ENCODE results near the gene CACHD1. TPM values are rescaled to one million over a fixed set of nuclear protein-coding genes. Genes with fewer than 3 reads are reported as not detected.

The CACHD1 gene
- polyA plus RNA-seq, 2 of the 4 experiments (the other 2 are of a cell fraction), result 0.72 to 1.6 TPM

DNA sequence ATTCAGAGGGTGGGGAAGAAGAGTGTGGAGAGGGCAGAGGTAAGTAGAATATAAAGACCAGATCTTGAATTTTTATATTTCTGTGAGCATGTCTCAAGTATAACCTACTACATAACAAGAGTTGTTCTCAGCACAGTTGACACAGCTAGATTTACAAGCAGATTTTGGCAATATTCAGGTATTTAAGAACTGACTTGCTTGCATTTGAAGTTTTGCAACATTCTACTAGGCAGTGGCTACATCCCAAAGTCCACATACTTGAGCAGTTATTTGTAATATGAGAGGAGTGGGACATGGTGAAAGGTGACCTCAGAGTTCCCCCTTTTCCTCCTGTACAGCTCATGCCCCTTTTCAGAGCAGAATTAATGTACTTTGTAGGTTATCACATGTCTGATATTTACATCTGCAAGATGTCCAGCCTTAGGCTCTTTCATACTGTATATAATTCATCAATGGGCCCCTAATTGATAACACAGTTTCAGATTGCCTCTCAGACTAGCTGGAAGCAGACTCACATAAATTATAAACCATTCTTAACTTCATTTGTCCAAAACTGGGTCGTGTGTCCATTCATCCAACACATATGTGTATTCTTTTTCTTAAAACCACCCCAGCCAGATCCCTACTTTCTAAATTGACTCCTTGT, 138.2 kb downstream of the CACHD1 start:
- Histone ChIP-seq H3K4me2 (no peak overlapping the region), H3K9me3 (peaks cover 4% of the 10 kb centered on the region; the same call in 1 of the 3 replicates), H3K4me3 (no peak overlapping the region), H3K4me1 (no peaks in the 10 kb centered on the region), H3K27ac (no peak overlapping the region)
- 0% methylated on average over 1 of the region's 1 CpG for WGBS (ENCODE audit: missing lambda C conversion rate)
- ATAC-seq, result no peak
- CTCF ChIA-PET, result no interaction called here
- POLR2A ChIA-PET, result no interaction called here
- no peak for DNase-seq (ENCODE audit: low read depth in 1 of 2, low spot score in 1 of 2)
- TF ChIP-seq, protein P1, sequence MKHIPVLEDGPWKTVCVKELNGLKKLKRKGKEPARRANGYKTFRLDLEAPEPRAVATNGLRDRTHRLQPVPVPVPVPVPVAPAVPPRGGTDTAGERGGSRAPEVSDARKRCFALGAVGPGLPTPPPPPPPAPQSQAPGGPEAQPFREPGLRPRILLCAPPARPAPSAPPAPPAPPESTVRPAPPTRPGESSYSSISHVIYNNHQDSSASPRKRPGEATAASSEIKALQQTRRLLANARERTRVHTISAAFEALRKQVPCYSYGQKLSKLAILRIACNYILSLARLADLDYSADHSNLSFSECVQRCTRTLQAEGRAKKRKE (CRISPR knock-in tag; IDR thresholded peaks at IDR 0.05; ENCODE audit: low read depth), result no peak
- TF ChIP-seq, protein P2, sequence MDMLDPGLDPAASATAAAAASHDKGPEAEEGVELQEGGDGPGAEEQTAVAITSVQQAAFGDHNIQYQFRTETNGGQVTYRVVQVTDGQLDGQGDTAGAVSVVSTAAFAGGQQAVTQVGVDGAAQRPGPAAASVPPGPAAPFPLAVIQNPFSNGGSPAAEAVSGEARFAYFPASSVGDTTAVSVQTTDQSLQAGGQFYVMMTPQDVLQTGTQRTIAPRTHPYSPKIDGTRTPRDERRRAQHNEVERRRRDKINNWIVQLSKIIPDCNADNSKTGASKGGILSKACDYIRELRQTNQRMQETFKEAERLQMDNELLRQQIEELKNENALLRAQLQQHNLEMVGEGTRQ (IDR thresholded peaks at IDR 0.05), result no peak
- TF ChIP-seq EHF (CRISPR knock-in tag; IDR thresholded peaks at IDR 0.05), result no peak
- TF ChIP-seq JUNB (IDR thresholded peaks at IDR 0.05), result no peak
- no peak for TF ChIP-seq NFE2L2 (conservative IDR thresholded peaks at IDR 0.05; ENCODE audit: low read length)
- TF ChIP-seq GATA3 (IDR thresholded peaks at IDR 0.05; ENCODE audit: borderline replicate concordance), result no peak
- TF ChIP-seq, protein P3, sequence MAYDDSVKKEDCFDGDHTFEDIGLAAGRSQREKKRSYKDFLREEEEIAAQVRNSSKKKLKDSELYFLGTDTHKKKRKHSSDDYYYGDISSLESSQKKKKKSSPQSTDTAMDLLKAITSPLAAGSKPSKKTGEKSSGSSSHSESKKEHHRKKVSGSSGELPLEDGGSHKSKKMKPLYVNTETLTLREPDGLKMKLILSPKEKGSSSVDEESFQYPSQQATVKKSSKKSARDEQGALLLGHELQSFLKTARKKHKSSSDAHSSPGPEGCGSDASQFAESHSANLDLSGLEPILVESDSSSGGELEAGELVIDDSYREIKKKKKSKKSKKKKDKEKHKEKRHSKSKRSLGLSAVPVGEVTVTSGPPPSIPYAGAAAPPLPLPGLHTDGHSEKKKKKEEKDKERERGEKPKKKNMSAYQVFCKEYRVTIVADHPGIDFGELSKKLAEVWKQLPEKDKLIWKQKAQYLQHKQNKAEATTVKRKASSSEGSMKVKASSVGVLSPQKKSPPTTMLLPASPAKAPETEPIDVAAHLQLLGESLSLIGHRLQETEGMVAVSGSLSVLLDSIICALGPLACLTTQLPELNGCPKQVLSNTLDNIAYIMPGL (CRISPR knock-in tag; IDR thresholded peaks at IDR 0.05; ENCODE audit: borderline replicate concordance), result no peak
- TF ChIP-seq NR3C1 (IDR thresholded peaks at IDR 0.05), result no peak
- TF ChIP-seq CEBPB (IDR thresholded peaks at IDR 0.05), result no peak
- no peak for TF ChIP-seq MAZ (IDR thresholded peaks at IDR 0.05; ENCODE audit: borderline replicate concordance, low read depth, low read length)
- no peak for TF ChIP-seq HOXB5 (CRISPR knock-in tag; IDR thresholded peaks at IDR 0.05)
- TF ChIP-seq, protein P4, sequence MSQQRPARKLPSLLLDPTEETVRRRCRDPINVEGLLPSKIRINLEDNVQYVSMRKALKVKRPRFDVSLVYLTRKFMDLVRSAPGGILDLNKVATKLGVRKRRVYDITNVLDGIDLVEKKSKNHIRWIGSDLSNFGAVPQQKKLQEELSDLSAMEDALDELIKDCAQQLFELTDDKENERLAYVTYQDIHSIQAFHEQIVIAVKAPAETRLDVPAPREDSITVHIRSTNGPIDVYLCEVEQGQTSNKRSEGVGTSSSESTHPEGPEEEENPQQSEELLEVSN (IDR thresholded peaks at IDR 0.05; ENCODE audit: borderline replicate concordance, low read depth), result no peak
- TF ChIP-seq MAFK (IDR thresholded peaks at IDR 0.05; ENCODE audit: partially characterized antibody), result no peak
- no peak for TF ChIP-seq RARB (CRISPR knock-in tag; IDR thresholded peaks at IDR 0.05)
- no peak for TF ChIP-seq ZSCAN20 (CRISPR knock-in tag; IDR thresholded peaks at IDR 0.05)
- no peak for TF ChIP-seq HDAC2 (IDR thresholded peaks at IDR 0.05)
- no peak for TF ChIP-seq SMC3 (IDR thresholded peaks at IDR 0.05)
- no peak for FAIRE-seq

DNA sequence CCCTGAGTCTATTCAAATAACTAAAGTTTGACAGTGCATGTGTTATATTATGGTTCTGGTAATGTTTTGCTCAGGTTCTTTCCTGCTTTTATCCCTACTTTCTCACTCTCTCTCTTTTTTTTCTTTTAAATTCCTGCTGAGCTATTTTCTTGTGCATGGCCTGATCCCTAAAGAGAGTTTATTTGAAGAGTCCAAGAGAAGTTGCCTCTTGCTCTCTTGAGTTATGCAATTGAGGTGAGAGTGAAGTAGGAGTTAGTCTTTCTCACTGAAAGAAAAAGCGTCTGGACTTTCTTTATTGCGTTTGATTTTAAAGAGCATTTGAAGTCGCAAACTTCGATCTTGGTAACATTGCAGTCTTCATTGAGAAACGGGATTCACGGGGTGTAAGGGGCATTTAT, 138.7 kb downstream of the CACHD1 start:
- Histone ChIP-seq H3K4me3 (no peak overlapping the region), H3K9me3 (peaks cover 4% of the 10 kb centered on the region; the same call in 1 of the 3 replicates), H3K4me2 (no peak overlapping the region), H3K4me1 (no peaks in the 10 kb centered on the region), H3K27ac (no peak overlapping the region)
- ATAC-seq, result no peak
- no peak for DNase-seq (ENCODE audit: low read depth in 1 of 2, low spot score in 1 of 2)
- POLR2A ChIA-PET, result no interaction called here
- CTCF ChIA-PET, result no interaction called here
- 68% methylated on average over 6 of the region's 6 CpGs for WGBS (ENCODE audit: missing lambda C conversion rate)
- FAIRE-seq, result no peak
- TF ChIP-seq GATA3 (IDR thresholded peaks at IDR 0.05; ENCODE audit: borderline replicate concordance), result no peak
- TF ChIP-seq CBX2 (IDR thresholded peaks at IDR 0.05; ENCODE audit: borderline replicate concordance, low read depth), result no peak
- TF ChIP-seq, protein P5, sequence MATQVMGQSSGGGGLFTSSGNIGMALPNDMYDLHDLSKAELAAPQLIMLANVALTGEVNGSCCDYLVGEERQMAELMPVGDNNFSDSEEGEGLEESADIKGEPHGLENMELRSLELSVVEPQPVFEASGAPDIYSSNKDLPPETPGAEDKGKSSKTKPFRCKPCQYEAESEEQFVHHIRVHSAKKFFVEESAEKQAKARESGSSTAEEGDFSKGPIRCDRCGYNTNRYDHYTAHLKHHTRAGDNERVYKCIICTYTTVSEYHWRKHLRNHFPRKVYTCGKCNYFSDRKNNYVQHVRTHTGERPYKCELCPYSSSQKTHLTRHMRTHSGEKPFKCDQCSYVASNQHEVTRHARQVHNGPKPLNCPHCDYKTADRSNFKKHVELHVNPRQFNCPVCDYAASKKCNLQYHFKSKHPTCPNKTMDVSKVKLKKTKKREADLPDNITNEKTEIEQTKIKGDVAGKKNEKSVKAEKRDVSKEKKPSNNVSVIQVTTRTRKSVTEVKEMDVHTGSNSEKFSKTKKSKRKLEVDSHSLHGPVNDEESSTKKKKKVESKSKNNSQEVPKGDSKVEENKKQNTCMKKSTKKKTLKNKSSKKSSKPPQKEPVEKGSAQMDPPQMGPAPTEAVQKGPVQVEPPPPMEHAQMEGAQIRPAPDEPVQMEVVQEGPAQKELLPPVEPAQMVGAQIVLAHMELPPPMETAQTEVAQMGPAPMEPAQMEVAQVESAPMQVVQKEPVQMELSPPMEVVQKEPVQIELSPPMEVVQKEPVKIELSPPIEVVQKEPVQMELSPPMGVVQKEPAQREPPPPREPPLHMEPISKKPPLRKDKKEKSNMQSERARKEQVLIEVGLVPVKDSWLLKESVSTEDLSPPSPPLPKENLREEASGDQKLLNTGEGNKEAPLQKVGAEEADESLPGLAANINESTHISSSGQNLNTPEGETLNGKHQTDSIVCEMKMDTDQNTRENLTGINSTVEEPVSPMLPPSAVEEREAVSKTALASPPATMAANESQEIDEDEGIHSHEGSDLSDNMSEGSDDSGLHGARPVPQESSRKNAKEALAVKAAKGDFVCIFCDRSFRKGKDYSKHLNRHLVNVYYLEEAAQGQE (IDR thresholded peaks at IDR 0.05), result no peak
- TF ChIP-seq SMC3 (IDR thresholded peaks at IDR 0.05), result no peak
- no peak for TF ChIP-seq ZFP36 (IDR thresholded peaks at IDR 0.05; ENCODE audit: borderline replicate concordance, partially characterized antibody)
- no peak for TF ChIP-seq FOSL2 (IDR thresholded peaks at IDR 0.05)
- TF ChIP-seq FOSL2 (CRISPR knock-in tag; IDR thresholded peaks at IDR 0.05), result no peak
- TF ChIP-seq RAD21 (conservative IDR thresholded peaks at IDR 0.05 in 1 of 2, IDR thresholded peaks at IDR 0.05 in 1 of 2), result no peak
- TF ChIP-seq, protein P3 (CRISPR knock-in tag; IDR thresholded peaks at IDR 0.05; ENCODE audit: borderline replicate concordance), result no peak
- TF ChIP-seq EHMT2 (IDR thresholded peaks at IDR 0.05; ENCODE audit: low read depth), result no peak
- no peak for TF ChIP-seq NFE2L2 (conservative IDR thresholded peaks at IDR 0.05; ENCODE audit: low read length)
- no peak for TF ChIP-seq ZC3H11A (IDR thresholded peaks at IDR 0.05)
- no peak for TF ChIP-seq PHF8 (IDR thresholded peaks at IDR 0.05; ENCODE audit: borderline replicate concordance, low read depth)
- TF ChIP-seq CEBPB (IDR thresholded peaks at IDR 0.05), result no peak
- TF ChIP-seq, protein P4 (IDR thresholded peaks at IDR 0.05; ENCODE audit: borderline replicate concordance, low read depth), result no peak
